ENCODE results near the gene PDC. TPM values are rescaled to one million over a fixed set of nuclear protein-coding genes. Genes with fewer than 3 reads are reported as not detected.
A peak's percentile ranks its signal among the peaks of the same experiment; 100 is the strongest.

The PDC gene
- total RNA-seq, 4 donors from 2014 or later = not detected

DNA sequence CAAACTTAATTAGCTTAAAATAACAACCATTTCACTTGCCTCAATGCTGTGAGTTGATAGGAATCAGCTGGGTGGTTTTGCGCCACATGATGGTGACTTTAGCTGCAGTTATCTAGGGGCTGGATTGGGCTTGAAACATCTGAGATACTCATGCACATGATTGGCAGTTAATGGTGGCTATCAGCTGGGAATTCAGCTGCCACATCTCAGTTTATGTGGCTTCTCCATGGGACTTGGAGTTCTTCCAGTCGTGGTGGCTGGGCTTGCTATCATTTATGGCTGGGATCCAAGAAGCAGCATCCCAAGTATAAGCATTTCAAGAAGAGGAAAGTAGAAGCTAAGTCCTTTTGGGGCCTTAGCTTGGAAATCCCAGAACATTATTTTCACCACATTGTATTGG lies 36.4 kb downstream of the PDC start:
- no peak for TF ChIP-seq POLR2A (IDR thresholded peaks at IDR 0.05)
- TF ChIP-seq, protein P1, sequence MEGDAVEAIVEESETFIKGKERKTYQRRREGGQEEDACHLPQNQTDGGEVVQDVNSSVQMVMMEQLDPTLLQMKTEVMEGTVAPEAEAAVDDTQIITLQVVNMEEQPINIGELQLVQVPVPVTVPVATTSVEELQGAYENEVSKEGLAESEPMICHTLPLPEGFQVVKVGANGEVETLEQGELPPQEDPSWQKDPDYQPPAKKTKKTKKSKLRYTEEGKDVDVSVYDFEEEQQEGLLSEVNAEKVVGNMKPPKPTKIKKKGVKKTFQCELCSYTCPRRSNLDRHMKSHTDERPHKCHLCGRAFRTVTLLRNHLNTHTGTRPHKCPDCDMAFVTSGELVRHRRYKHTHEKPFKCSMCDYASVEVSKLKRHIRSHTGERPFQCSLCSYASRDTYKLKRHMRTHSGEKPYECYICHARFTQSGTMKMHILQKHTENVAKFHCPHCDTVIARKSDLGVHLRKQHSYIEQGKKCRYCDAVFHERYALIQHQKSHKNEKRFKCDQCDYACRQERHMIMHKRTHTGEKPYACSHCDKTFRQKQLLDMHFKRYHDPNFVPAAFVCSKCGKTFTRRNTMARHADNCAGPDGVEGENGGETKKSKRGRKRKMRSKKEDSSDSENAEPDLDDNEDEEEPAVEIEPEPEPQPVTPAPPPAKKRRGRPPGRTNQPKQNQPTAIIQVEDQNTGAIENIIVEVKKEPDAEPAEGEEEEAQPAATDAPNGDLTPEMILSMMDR (IDR thresholded peaks at IDR 0.05) = no peak
- no peak for DNase-seq
- no peaks in the 10 kb centered on the region for H3K4me1 ChIP-seq
- H3K36me3 ChIP-seq = no peaks in the 10 kb centered on the region
- H3K9me3 ChIP-seq = no peaks in the 10 kb centered on the region
- no peaks in the 10 kb centered on the region for H3K27me3 ChIP-seq
- no peak overlapping the region for H3K4me3 ChIP-seq
- intact Hi-C loops (cut with DNase I; ENCODE audit: low total_unique reads) = no loop called here
- H3K27ac ChIP-seq = no peak overlapping the region

DNA sequence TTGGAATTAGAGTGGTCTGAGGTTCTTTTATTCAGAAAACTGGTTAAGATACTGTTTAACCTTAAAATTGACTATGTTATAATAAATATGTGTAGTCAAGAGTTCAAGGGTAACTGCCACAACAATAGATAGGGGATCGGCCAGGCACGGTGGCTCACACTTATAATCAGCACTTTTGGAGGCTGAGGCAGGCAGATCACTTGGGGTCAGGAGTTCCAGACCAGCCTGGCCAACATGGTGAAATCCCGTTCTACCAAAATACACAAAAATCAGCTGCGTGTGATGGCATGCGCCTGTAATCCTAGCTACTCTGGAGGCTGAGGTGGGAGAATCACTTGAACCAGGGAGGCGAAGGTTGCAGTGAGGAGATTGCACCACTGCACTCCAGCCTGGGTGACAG lies 39.5 kb downstream of the PDC start:
- H3K36me3 ChIP-seq = no peaks in the 10 kb centered on the region
- no peaks in the 10 kb centered on the region for H3K27me3 ChIP-seq
- peak overlapping the region in 1 of 2 donors; percentile 16 for H3K27ac ChIP-seq
- DNase-seq = no peak
- intact Hi-C loops (cut with DNase I; ENCODE audit: low total_unique reads) = no loop called here
- no peaks in the 10 kb centered on the region for H3K9me3 ChIP-seq
- H3K4me1 ChIP-seq = no peaks in the 10 kb centered on the region
- TF ChIP-seq, protein P1 (IDR thresholded peaks at IDR 0.05) = no peak
- no peak for TF ChIP-seq POLR2A (IDR thresholded peaks at IDR 0.05)
- no peak overlapping the region for H3K4me3 ChIP-seq

DNA sequence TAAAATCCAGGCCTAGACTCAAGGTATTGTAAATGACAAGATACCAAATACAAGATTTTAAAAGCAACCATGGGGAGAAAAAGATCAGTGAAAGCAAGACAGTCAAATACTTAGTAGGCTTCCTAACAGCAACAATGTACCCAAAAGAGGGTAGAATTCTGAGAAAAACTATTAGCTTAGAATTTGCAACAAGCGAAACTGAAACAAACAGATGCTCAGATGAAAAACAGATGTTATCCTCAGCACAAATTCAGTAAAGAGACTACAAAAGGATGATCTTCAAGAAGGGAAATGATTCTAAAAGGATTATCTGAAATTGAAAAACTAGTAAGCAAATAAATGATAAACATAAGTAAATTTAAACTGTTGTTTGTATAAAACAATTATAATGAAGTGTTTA lies 40.0 kb downstream of the PDC start:
- no peak overlapping the region for H3K4me3 ChIP-seq
- H3K9me3 ChIP-seq = no peaks in the 10 kb centered on the region
- H3K27me3 ChIP-seq = no peaks in the 10 kb centered on the region
- H3K27ac ChIP-seq = peak overlapping the region in 1 of 2 donors; percentile 11
- intact Hi-C loops (cut with DNase I; ENCODE audit: low total_unique reads) = no loop called here
- DNase-seq = no peak
- no peaks in the 10 kb centered on the region for H3K4me1 ChIP-seq
- H3K36me3 ChIP-seq = no peaks in the 10 kb centered on the region
- TF ChIP-seq, protein P1 (IDR thresholded peaks at IDR 0.05) = no peak
- TF ChIP-seq POLR2A (IDR thresholded peaks at IDR 0.05) = no peak

DNA sequence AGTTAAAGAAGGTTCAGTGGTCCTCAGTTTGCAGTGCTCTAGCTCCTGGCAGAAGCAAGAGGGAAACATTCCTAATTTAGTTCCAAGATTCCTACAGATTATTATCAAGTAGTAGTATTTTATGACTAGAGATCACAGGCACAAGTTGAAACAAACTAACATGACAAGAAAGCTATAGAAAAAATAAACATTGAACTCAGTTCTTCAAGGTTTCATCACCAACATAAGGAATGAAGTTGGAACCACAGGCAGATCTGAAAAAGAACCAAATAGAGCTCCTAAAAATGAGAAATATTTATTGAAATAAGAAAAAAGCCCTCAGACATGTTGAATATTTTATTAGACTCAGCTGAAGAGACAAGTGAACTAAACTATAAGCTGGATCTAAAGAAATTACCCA lies 40.6 kb downstream of the PDC start:
- Histone ChIP-seq H3K9me3 (no peaks in the 10 kb centered on the region), H3K4me1 (no peaks in the 10 kb centered on the region), H3K36me3 (no peaks in the 10 kb centered on the region), H3K27me3 (no peaks in the 10 kb centered on the region), H3K4me3 (no peak overlapping the region), H3K27ac (no peak overlapping the region)
- intact Hi-C loops (cut with DNase I; ENCODE audit: low total_unique reads) = no loop called here
- TF ChIP-seq, protein P1 (IDR thresholded peaks at IDR 0.05) = no peak
- TF ChIP-seq POLR2A (IDR thresholded peaks at IDR 0.05) = no peak
- DNase-seq = no peak

DNA sequence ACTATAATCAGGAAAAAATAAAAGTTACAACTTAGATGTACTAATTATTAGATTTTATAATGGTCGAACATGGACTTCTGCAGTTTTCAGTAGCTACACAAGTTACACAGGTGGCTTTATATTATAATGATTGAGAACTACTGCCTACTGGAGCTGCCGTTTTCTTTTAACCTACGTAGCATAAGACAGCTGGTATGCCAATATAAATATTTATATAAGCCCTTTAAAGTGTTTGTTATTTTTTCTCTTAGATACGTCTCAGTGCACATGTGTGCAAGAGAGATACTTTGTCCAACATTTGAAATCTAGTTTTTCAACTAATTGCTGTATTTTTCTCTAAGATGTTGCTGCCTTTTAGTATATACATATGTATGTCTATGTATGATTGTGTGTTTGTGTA lies 42.4 kb downstream of the PDC start:
- no peaks in the 10 kb centered on the region for H3K36me3 ChIP-seq
- DNase-seq = no peak
- no peak overlapping the region for H3K4me3 ChIP-seq
- no peaks in the 10 kb centered on the region for H3K9me3 ChIP-seq
- intact Hi-C loops (cut with DNase I; ENCODE audit: low total_unique reads) = no loop called here
- H3K27me3 ChIP-seq = no peaks in the 10 kb centered on the region
- H3K27ac ChIP-seq = no peak overlapping the region
- no peak for TF ChIP-seq POLR2A (IDR thresholded peaks at IDR 0.05)
- TF ChIP-seq, protein P1 (IDR thresholded peaks at IDR 0.05) = no peak
- H3K4me1 ChIP-seq = no peaks in the 10 kb centered on the region
